Measurements from ENCODE around the gene ENTPD8. TPM values are rescaled to one million over a fixed set of nuclear protein-coding genes. Genes with fewer than 3 reads are reported as not detected.

ENTPD8 gene
- total and polyA plus RNA-seq, 2 experiments from 2014 or later, result 7.1 to 16.5 TPM

DNA sequence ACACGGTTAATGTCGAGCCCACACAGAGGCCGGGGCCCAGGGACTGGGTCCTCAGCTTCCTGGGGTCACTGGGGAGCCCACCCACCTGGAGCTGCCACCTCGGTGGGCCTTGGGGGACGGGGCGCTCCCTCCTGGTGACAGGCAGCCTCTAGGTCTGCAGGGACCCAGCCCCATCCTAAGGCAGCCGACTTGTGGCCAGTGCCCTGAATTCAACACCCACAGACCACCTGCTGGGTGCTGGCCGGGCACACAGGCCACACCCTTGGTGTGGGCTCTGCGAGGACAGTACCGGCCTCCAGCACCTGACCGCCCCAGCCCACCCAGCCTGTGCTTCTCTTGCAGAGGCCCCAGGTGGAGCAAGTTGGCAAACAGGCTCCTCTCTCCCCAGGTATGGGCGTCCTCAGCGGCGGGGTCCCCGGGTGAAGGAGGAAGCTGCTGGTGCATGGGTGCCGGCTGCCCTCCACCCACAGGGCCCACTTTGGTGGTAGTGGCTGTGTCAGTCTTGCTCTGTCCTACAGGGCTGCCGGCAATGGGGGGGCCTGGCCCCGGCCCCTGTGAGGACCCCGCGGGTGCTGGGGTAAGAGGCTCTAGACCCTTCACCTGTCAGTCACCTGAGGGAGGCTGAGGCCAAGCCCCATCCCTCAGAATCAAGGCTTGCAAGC lies 8.3 kb downstream of the ENTPD8 start:
- no peak overlapping the region for H3K4me3 ChIP-seq
- 95% methylated on average over 20 of the region's 20 CpGs for WGBS (ENCODE audit: low lambda C conversion rate, missing lambda C conversion rate)
- no peaks in the 10 kb centered on the region for H3K36me3 ChIP-seq (replicated peaks; ENCODE audit: insufficient read depth, low read depth)
- TF ChIP-seq CTCF (IDR thresholded peaks at IDR 0.05; ENCODE audit: poor library complexity) (no peak), EZH2phosphoT487 (IDR thresholded peaks at IDR 0.05; ENCODE audit: low read depth, severe bottlenecking, unreplicated experiment) (no peak), EZH2 (IDR thresholded peaks at IDR 0.05; ENCODE audit: borderline replicate concordance) (no peak)
- H3K9me3 ChIP-seq (ENCODE audit: low read depth), result no peaks in the 10 kb centered on the region
- no peak overlapping the region for H3K27ac ChIP-seq
- H3K4me2 ChIP-seq, result no peak overlapping the region
- no peaks in the 10 kb centered on the region for H3K79me2 ChIP-seq
- H3K4me1 ChIP-seq (ENCODE audit: insufficient read depth), result peaks cover 5% of the 10 kb centered on the region
- no peaks in the 10 kb centered on the region for H3K27me3 ChIP-seq
- H2AFZ ChIP-seq, result no peak overlapping the region
- no peaks in the 10 kb centered on the region for H4K20me1 ChIP-seq (ENCODE audit: insufficient read depth, poor library complexity, severe bottlenecking)
- no peaks in the 10 kb centered on the region for H3K9me2 ChIP-seq (replicated peaks; ENCODE audit: insufficient read depth)
- no peak for DNase-seq (ENCODE audit: low spot score)

- no peaks in the 10 kb centered on the region for H3K36me3 ChIP-seq (replicated peaks; ENCODE audit: insufficient read depth, low read depth)
- H3K4me3 ChIP-seq, result no peak overlapping the region
- no peaks in the 10 kb centered on the region for H3K79me2 ChIP-seq
- H3K9me3 ChIP-seq (ENCODE audit: low read depth), result no peaks in the 10 kb centered on the region
- H4K20me1 ChIP-seq (ENCODE audit: insufficient read depth, poor library complexity, severe bottlenecking), result no peaks in the 10 kb centered on the region
- no peak for DNase-seq (ENCODE audit: low spot score)
- H3K4me2 ChIP-seq, result no peak overlapping the region
- no peak for TF ChIP-seq EZH2phosphoT487 (IDR thresholded peaks at IDR 0.05; ENCODE audit: low read depth, severe bottlenecking, unreplicated experiment)
- no peak for TF ChIP-seq CTCF (IDR thresholded peaks at IDR 0.05; ENCODE audit: poor library complexity)
- TF ChIP-seq EZH2 (IDR thresholded peaks at IDR 0.05; ENCODE audit: borderline replicate concordance), result no peak
- no peaks in the 10 kb centered on the region for H3K27me3 ChIP-seq
- H3K4me1 ChIP-seq (ENCODE audit: insufficient read depth), result peaks cover 5% of the 10 kb centered on the region
- H3K27ac ChIP-seq, result no peak overlapping the region
- H3K9me2 ChIP-seq (replicated peaks; ENCODE audit: insufficient read depth), result no peaks in the 10 kb centered on the region
- WGBS (ENCODE audit: low lambda C conversion rate, missing lambda C conversion rate), result 84% methylated on average over 21 of the region's 21 CpGs
- no peak overlapping the region for H2AFZ ChIP-seq
Observed at GRCh38 chr9:137431416-137431931, 9.7 kb downstream of the ENTPD8 start.

DNA sequence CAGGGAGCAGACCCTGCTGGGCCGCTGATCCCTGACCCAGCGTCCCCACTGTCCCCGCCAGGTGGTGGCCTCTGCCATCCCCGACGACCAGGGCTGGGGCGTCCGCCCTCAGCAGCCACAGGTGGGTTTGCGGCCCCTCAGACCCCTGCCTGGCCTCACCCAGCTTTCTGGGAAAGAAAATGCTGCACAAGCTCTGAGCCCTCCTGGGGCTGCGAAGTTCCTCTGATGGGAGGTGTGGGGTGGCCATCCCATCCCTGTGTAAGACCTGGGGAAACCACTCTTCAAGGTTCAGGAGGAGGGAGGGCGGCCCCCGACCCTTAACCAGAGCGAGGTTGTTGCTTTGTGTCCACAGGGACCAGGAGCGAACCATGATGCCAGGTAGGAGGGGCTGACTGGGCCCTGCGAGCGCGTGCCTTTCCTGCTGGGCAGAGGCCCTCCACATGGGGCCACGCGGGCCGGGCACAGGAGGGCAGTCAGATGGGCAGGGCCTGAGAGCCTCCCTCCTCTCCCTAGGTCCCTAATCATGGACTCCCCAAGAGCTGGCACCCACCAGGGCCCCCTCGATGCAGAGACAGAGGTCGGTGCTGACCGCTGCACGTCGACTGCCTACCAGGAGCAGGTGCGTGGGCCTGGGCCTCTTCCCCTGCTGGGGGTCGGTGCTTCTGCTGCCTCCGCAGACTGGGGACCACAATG lies 10.3 kb downstream of the ENTPD8 start:
- Histone ChIP-seq H3K9me2 (replicated peaks; ENCODE audit: insufficient read depth) (no peaks in the 10 kb centered on the region), H3K27ac (no peak overlapping the region), H2AFZ (no peak overlapping the region), H3K4me3 (no peak overlapping the region), H3K4me2 (no peak overlapping the region), H3K9me3 (ENCODE audit: low read depth) (no peaks in the 10 kb centered on the region), H3K27me3 (no peaks in the 10 kb centered on the region), H3K4me1 (ENCODE audit: insufficient read depth) (peaks cover 4% of the 10 kb centered on the region), H3K36me3 (replicated peaks; ENCODE audit: insufficient read depth, low read depth) (no peaks in the 10 kb centered on the region), H4K20me1 (ENCODE audit: insufficient read depth, poor library complexity, severe bottlenecking) (no peaks in the 10 kb centered on the region), H3K79me2 (no peaks in the 10 kb centered on the region)
- 92% methylated on average over 27 of the region's 27 CpGs for WGBS (ENCODE audit: low lambda C conversion rate, missing lambda C conversion rate)
- no peak for TF ChIP-seq EZH2 (IDR thresholded peaks at IDR 0.05; ENCODE audit: borderline replicate concordance)
- TF ChIP-seq CTCF (IDR thresholded peaks at IDR 0.05; ENCODE audit: poor library complexity), result no peak
- no peak for TF ChIP-seq EZH2phosphoT487 (IDR thresholded peaks at IDR 0.05; ENCODE audit: low read depth, severe bottlenecking, unreplicated experiment)
- no peak for DNase-seq (ENCODE audit: low spot score)

Measured in hepatocyte (in vitro differentiated cells).